ENCODE measurements around the gene PAXIP1.

DNA sequence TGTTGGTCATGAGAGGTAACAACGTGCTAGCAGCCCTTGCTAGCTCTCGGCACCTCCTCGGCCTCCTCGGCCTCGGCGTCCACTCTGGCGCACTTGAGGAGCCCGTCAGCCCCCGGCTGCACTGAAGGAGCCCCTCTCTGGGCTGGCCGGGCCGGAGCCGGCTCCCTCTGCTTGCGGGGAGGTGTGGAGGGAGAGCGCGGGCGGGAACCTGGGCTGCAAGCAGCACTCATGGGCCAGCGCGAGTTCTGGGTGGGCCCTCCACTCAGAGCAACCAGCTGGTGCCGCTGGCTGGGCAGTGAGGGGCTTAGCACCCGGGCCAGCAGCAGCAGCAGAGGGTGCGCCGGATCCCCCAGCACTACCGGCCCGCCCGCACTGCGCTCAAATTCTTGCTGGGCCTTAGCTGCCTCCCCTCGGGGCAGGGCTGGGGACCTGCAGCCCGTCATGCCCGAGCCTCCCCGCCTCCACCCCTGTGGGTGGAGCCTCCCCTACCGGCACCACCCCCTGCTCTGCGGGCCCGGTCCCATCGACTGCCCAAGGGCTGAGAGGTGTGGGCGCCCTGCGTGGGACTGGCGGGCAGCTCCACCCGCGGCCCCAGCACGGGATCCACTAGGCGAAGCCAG lies 96.1 kb downstream of the PAXIP1 start:
- TF ChIP-seq CTCF (conservative IDR thresholded peaks at IDR 0.05): no peak
- TF ChIP-seq EZH2 (IDR thresholded peaks at IDR 0.05; ENCODE audit: low read depth): no peak
